NB4 (cell line): ENCODE results near the gene ARID3B.

Experiments used
- DNase-seq: peaks from one replicate; pipeline ENCODE4 v3.0.0; 2010; ENCODE audit warnings: low read depth
- H3K4me3 ChIP-seq: one replicate; pipeline ENCODE4 v1.5.1; 2011; ENCODE audit warnings: mild to moderate bottlenecking, low read depth, low read length, moderate library complexity
- MYC ChIP-seq: IDR thresholded peaks from 2 replicates; pipeline ENCODE4 v1.6.1; 2011; ENCODE audit warnings: low read depth, low read length
- POLR2A ChIP-seq: IDR thresholded peaks from 2 replicates; pipeline ENCODE4 v1.6.1; 2011; ENCODE audit warnings: mild to moderate bottlenecking; ENCODE audit not compliant: insufficient read length; ENCODE audit errors: extremely low read depth
- TF ChIP-seq, protein P1 (sequence below): IDR thresholded peaks from 2 replicates; pipeline ENCODE4 v1.6.1; 2011; ENCODE audit warnings: low read depth, low read length
- TF ChIP-seq, protein P2 (sequence below): IDR thresholded peaks from one replicate; pipeline ENCODE4 v1.5.1; 2012; ENCODE audit warnings: low read depth, low read length

Gene ARID3B

DNA sequence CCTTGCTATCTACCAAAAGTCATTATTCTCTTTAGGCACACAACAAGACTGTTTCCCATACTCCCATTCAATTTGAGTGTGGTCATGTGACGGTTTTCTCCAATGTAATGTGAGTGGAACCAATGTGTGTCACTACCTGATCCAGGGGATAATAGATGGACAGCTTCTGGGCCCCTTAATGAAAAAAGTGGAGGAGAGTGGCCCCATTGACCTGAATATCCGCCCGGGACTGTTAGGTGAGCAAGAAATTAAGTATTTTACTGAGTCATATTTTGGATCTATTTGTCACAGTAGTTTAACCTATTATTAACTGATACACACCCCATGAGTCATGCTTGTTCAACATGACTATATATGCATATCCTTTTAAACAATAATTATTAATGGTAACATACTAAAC lies 15.1 kb upstream of the ARID3B start:
- DNase-seq: no peak
- TF ChIP-seq, protein P1, sequence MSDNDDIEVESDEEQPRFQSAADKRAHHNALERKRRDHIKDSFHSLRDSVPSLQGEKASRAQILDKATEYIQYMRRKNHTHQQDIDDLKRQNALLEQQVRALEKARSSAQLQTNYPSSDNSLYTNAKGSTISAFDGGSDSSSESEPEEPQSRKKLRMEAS: no peak
- TF ChIP-seq POLR2A (no peak), MYC (no peak)
- H3K4me3 ChIP-seq: no peak overlapping the region

DNA sequence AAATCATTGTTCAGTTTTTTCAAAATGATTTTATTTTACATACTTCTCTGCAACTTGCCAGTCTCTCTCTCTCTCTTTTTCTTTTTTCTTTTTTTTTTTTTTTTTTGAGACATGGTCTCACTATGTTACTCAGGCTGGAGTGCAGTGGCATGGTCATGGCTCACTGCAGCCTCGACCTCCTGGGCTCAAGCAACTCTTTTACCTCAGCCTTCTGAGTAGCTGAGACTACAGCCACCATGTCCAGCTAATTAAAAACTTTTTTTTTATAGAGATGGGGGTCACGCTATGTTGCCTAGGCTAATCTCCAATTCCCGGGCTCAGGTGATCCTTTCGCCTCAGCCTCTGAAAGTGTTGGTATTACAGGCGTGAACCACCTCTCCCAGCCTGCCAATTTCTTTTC lies 12.1 kb upstream of the ARID3B start:
- no peak for TF ChIP-seq MYC
- TF ChIP-seq, protein P2, sequence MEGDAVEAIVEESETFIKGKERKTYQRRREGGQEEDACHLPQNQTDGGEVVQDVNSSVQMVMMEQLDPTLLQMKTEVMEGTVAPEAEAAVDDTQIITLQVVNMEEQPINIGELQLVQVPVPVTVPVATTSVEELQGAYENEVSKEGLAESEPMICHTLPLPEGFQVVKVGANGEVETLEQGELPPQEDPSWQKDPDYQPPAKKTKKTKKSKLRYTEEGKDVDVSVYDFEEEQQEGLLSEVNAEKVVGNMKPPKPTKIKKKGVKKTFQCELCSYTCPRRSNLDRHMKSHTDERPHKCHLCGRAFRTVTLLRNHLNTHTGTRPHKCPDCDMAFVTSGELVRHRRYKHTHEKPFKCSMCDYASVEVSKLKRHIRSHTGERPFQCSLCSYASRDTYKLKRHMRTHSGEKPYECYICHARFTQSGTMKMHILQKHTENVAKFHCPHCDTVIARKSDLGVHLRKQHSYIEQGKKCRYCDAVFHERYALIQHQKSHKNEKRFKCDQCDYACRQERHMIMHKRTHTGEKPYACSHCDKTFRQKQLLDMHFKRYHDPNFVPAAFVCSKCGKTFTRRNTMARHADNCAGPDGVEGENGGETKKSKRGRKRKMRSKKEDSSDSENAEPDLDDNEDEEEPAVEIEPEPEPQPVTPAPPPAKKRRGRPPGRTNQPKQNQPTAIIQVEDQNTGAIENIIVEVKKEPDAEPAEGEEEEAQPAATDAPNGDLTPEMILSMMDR: no peak
- TF ChIP-seq, protein P1: no peak
- no peak for TF ChIP-seq POLR2A
- DNase-seq: no peak
- H3K4me3 ChIP-seq: no peak overlapping the region

DNA sequence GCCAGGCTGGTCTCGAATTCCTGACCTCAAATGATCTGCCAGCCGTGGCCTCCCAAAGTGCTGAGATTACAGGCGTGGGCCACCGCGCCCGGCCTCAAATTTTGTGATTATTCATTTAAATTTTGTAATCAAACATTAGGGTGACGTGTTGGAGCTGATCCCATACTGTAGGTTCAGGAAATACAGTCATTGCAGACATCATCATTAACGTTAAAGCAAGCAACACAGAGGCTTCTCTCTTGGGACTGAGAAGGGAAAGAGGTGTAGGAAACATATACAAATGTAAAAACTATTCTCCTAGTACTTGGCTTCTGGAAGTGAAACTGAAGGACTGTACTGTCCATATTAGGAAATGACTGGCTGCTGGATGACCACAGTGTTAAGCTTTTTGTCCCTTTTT lies 11.1 kb upstream of the ARID3B start:
- no peak for TF ChIP-seq MYC
- TF ChIP-seq, protein P1: no peak
- TF ChIP-seq, protein P2: no peak
- TF ChIP-seq POLR2A: no peak
- H3K4me3 ChIP-seq: no peak overlapping the region
- DNase-seq: no peak

DNA sequence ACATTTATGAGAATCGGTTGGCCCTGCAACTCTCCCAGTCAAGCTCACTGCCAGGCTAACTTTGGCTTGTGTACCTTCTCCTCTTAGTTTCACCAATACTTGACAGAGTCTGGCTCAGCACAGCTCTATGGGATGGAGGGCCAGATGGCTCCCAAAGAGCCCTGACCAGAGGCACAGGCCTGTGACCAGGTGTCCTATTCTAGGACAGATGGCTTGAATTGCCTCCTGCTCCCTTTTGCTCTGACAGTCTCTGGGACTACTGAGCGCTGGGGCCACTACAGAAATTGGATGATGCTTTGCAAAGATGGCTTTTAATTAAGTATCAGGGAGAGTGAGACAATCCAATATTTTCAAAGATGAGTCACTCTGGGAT lies 10.3 kb upstream of the ARID3B start:
- H3K4me3 ChIP-seq: no peak overlapping the region
- DNase-seq: no peak
- TF ChIP-seq, protein P1: no peak
- TF ChIP-seq MYC (no peak), POLR2A (no peak)
- TF ChIP-seq, protein P2: no peak

DNA sequence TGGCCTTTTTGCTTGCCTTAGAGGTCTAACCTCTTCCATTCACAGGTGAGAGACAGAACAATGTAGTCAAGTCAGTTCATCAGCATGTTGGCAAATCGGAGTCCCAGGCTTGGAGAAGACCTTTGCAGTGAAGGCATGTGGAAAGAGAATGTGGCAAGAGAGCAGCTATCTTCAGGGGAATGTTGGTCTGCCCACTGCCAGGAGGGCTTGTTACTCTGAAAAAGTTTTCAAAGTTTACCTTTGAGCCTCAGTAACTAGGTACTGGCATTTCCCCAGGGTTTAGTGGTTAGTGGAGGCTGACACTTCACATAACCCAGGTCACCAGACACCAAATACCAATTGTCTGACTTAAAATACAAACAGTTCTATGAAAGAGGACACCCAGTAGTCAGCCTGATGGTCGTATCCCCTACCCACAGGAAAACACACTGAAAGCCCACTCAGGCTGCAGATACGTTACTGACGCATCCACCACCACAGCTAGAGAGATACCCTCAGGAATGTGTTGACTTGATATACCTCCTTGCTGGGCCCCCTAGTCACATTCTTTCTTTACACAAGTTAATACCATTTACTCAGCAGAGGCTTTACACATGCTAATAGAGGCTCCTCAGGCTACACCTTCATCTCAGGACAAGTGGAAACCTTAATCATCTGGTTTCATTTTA lies 9.7 kb upstream of the ARID3B start:
- no peak for DNase-seq
- TF ChIP-seq, protein P2: no peak
- TF ChIP-seq MYC: no peak
- TF ChIP-seq, protein P1: no peak
- no peak for TF ChIP-seq POLR2A
- no peak overlapping the region for H3K4me3 ChIP-seq

DNA sequence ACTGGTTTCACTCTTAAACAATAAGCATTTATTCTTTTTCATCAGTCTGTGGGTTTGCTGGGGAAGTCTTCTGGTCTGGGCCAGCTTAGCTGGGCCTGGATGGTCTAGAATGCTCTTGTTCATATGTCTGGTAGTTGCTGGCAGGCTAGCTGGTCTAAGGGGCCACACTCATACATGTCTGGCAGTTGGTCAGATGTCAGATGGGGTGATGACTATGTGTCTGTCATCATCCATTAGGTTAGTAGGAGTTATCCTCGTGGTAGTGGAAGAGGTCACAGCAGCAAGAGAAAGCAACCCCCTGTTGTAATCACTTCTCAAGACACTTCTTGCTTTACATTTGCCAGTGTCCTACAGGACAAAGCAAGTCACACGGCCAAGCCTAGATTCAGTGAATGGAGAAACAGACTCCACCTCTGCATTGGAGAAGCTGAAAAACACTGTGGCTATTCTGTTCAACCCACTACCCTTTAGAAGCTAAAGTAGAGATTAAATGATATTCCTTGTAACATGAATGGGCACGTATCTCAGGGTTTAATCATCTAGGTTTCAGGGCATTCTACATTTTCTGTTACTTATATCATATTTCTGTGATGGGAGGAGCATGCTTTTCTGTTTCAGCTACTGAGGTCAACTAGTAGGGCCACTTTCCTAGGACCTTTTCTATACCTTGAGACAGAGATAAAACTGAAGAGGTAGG lies 5.5 kb upstream of the ARID3B start:
- H3K4me3 ChIP-seq: no peak overlapping the region
- DNase-seq: peak; percentile 68
- TF ChIP-seq, protein P2: no peak
- TF ChIP-seq POLR2A: no peak
- peak; percentile 27; the same call in 1 of the 2 replicates for TF ChIP-seq MYC
- TF ChIP-seq, protein P1: peak; percentile 44; the same call in 1 of the 2 replicates
